HL-60/S4 (cell line): Measurements from ENCODE around the gene MAPK14.
"Not testable (repeated sequence)": the region's sequence is repeated elsewhere in the genome, so short reads cannot be mapped to it uniquely, and the experiment has no call there.

Experiments used
- in situ Hi-C: fragments of 300-500 bp; cut with MboI; formaldehyde crosslinking; loops from 2 replicates; pipeline ENCODE4 v1.14.3; 2022; ENCODE audit warnings: low sequenced_read_pairs

Gene MAPK14

DNA sequence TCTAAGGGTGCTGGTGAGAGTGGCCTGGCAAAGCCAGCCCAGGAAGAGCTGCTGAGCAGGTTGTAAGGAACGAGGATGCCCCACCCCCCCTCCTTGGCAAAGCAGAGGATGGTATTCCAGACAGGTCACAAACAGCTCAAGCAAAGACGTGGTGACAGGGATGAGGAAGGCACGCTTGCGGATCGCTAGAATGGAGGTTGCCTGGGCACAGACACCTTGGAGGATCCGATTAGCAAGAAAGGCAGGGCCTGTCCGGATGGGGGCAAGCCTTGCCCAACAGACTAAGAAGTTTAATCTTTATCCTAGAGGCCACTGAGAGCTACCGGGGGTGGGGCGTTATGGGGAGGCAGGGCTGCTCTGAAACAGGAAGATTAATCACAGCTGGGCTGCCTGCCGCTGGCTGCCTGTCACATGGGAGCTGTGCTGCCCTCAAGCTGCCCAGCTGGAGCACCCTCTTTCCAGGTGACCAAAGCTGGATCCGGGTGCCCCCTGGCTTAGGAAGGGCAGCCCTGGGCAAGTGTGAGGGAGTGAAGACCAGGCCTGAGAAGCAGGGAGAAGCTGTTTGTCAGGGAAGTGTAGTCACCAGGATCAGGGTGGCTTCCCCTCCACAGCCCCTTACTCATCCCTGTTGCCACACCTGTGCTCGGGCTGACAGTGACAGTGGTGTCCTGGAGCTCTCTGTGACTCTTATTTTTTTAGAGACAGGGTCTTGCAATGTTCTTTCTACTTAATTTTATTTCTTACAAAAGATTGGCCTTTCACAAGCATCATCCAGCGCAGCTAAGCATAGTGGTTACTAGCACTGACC lies 93.6 kb downstream of the MAPK14 start:
- in situ Hi-C loops, result loop anchor here (5.0 kb wide), 1 partner anchor 236 kb away; no protein-coding TSS in a partner anchor

DNA sequence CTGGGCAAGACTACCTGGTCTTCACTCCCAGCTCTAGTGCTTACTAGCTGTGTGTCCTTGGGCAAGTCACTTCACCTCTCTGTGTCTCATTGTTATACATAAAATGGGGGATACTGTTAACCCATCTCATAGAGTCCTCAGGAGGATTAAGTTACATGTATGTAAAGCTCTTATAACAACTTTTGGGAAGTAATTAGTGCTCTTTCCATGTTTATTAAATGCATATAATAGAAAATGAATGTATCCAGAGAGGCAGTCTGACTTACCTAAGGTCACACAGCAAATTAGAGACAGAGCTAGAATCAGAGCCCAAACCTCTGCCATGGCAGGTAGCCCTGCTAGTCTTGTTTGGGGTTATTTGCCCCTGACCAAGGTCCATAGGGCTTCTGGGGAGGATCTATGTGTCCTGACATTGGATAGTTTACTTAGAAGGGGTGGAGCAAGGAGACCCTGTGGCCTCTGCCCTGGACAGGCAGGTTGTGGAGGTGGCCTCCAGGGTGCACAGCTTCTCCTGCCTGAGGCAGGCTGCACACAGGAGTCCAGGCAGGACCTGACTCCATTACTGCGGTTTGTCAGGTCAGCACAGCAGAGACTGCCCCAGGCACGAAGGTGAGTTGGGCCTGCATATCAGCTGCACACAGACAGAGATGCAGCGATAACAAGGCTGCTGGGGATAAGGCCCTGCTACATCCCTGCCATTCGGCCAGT lies 94.3 kb downstream of the MAPK14 start:
- in situ Hi-C loops, result loop anchor here (5.0 kb wide), 1 partner anchor 235 kb away; no protein-coding TSS in a partner anchor

DNA sequence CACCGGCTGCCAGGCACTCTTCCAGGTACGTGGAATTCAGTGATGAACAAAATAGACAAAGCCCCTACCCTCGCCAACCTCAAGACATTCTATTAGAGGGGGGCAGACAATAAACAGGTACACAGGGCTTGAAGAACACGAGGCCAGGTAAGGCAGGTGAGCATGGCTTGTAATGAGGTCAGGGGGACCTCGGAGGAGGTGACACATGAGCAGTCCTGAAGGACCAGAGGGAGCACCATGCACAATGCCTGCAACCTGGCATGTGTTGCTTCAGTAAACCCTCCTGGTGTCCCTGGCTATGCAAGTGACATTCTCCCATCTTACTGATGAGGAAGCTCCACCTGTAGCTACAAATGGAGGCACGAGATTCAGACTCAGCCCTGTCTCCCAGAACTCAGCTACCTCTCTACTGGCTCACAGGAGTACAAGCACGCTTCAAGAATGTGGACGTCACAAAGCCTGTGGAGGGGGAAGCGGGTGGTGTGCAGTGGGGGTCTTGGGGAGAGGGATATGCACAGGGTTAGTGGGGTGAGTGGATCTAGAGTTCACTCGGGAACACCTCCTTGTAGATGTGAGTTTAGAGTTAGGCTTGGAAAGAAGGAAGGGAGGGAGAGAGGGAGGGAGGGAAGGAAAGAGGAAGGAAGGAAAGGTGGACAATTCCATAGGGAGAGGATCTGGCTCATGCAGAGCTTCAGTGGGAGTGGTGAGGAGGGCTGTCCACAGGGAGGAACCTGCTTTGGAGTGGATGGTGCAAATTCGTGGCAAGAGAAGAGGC lies 95.1 kb downstream of the MAPK14 start:
- in situ Hi-C loops, result loop anchor here (5.0 kb wide), 1 partner anchor 235 kb away; no protein-coding TSS in a partner anchor

DNA sequence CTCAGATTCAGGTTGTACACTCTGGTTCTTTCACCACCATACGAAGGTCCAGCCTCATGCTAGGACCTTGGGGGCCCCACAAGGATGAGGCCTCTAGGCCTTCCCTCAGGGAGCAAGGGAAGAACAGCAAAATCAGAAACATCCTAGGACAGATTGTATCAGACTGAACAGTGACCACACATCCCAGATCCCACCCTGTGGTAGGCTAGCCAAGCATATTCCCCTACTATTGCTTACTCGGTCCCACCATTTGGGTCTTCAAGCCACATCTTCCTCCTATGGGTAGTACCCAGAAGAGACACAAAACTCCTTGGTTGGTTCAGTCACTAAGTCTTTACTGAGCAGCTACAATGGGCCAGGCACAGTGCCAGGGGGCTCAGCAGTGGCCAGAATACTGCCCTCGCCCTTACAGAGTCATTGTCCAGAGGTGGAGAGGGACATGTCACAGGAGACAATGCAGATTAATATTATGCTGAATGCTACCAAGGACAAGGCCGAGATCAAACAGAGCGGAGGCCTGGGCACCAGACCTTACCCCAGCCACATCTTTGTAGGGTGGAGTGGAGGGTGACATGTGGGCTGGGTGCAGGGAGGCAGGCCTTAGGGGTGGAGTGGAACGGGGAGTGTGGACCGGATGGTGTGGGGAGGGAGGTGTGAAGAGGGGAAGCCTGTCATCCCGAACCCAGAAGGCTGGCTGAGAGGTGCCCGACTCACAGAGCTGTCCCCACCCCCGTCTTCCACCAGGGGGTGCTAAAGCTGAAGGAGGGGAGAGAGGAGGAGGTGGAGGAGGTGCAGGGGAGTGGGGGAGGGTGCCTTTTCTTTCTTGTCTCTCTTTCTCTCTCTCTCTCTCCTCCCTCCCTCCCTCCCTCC lies 95.9 kb downstream of the MAPK14 start:
- in situ Hi-C loops, result loop anchor here (5.0 kb wide), 1 partner anchor 234 kb away; no protein-coding TSS in a partner anchor

DNA sequence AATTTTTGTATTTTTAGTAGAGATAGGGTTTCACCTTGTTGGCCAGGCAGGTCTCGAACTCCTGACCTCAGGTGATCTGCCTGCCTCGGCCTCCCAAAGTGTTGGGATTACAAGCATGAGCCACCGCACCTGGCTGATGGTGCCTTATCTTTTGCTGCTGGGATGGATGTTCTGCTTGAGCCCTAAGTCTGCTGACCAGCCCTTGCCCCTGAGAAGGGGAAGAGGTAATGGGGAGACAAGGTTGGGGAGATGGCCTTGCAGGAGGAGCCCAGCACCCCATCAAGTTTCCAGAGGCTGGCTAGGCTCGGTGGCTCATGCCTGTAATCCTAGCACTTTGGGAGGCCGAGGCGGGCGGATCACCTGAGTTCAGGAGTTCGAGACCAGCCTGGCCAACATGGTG lies 96.7 kb downstream of the MAPK14 start:
- in situ Hi-C loops, result loop anchor here (5.0 kb wide), 1 partner anchor 233 kb away; no protein-coding TSS in a partner anchor

DNA sequence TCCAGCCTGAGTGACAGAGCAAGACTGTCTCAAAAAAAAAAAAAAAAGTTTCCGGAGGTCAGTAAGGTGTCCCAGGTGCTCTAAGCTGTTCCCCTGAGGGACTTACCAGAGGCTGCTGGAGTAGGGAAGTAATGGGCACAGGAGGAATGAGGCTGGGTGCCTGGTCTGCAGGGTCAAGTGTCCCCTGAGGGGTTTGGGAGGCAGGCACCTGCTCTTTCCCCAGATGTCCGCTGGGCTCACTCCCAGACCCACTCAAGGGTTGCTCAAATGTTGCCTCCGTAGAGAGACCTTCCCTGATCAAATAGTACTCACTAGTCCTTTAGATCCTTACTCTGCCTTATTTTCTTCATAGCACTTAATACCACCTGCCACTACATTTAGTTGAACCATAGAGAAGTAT lies 97.3 kb downstream of the MAPK14 start:
- in situ Hi-C loops, result loop anchor here (5.0 kb wide), 1 partner anchor 232 kb away; no protein-coding TSS in a partner anchor

DNA sequence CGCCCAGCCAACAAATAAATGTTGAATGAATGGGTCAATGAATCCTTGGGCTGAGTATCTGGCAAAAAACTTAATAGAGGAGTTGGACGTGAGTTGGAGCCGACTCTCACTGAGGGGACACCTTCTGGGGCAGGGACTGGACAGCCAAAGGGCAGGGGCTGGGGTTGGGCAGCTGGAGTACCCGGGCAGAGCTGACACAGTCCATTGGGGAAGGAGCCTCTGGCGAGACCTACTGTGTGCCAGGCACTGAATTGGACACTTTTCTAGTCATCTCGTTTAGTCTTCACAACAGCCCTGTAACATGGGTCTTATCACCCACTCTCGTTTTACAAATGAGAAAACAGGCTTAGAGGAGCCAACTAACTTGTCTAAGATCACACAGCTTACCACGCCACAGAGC lies 98.0 kb downstream of the MAPK14 start:
- in situ Hi-C loops, result no loop called here

DNA sequence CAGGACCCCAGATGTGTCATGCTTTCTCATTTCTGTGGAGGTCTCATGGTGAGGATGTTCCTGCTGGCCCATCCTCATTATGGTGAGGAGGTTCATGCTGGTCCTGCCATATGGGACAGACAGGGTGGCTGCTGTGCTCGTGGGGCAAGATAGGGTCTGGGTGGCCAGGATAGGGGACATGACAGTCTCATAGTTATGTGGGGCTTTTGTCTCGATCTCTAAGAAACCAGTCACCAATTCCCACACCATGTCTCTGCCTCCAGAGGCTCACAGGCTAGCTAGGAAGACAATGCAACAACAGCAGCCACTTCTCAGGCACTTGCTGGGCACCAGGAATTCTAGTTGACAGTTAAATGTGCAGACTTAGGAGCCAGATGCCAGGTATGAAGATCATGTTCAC lies 98.5 kb downstream of the MAPK14 start:
- in situ Hi-C loops, result no loop called here

DNA sequence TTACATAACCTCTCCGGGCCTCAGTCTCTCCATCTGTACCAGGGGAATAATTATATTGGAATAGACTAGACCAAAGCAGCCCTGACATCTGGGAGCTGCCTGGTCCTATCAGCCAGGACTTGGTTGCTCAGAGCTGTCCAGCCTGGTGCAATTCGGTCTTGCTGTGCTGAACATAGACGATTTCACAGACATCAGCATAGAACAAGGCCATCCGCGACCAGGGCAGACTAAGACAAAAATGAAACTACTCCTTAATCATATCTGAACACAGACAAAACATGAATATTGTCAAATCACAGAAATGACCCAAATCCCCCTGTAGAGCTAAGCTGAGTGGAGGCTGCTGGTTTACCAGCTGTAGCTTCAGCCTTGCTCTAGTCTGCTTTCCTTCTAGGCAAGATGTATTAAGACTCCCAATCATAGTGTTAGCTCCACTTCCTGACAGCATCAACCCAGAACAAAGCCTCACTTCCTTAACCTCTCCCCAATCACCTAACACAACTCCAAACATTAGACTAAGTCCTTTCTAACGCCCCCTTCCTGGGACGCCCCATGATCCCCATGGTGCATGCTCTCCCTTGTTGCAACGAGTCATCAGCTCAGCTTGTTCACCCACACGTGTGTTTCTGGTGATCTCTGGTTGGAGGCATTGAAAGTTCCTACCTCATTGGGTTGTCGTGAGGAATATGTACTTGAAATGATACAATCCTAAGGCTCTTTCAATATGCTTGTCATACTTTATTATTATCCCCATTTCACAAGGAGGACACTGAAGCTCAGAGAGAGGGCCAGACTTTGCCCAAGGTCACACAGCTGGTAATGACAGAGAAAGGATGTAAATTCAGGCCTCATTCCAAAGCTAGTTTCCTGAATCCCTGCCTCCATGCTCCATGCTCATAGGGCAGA lies 99.2 kb downstream of the MAPK14 start:
- in situ Hi-C loops, result no loop called here

DNA sequence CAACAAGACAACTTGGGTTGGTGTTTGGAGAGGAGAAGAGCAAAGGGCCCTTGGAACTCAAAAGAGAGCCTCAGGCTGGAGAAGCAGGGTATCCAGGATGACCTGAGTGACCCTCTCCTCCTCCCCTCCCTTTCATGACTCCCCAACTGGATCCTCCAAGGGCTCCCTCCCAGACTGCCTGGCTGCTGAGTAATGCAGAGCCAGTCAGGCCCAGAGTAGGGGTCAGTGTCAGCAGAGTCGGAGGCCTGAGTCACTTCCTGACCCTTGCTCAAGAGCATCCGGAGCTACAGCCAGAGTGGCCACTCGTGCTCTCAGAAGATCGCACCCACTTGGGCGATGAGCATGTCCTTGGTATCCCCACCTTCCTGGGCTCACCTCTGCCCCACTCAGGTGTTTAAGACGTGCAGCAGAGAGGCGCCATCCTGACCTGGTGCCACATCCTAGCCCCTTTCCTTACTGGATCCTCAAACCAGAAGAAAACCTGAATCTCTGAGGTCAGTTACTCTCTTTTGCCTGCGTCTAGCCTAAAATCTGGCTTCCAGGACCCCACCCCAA lies 99.9 kb downstream of the MAPK14 start:
- in situ Hi-C loops, result no loop called here

DNA sequence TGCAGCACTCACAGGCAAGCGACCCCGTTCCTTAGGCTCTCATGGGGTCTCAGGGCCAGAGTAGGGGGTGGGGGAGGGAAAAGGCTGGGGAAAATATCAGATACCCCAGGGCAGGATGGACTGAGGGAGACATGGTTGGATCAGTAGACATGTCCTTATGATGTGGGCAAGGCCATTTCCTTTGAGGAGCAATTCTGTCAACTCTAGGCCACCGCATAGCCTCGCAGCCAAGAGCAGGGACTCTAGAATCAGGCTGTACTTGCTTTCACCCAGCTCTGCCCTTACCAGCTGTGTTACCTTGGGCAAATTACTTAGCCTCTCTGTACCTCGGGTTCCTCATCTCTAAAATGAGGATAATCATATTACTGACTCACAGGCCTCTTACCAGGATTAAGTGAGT lies 100.5 kb downstream of the MAPK14 start:
- in situ Hi-C loops, result no loop called here

DNA sequence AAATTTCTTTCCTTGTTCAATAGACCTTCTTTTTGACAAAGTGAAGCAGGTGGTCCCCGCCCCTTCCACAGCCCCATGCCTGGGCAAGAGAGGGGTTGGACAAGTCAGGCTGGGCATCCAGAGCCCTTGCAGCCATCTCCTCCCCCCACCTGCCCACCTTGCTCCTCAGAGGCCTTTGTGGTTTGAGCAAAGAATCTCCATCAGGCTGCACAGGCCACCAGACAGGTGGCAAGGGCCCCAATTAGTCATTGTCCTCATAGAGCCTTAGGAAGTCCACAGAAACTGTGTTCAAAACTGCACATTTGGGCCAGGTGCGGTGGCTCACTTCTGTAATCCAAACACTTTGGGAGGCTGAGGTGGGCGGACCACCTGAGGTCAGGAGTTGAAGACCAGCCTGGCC lies 101.2 kb downstream of the MAPK14 start:
- in situ Hi-C loops, result no loop called here

DNA sequence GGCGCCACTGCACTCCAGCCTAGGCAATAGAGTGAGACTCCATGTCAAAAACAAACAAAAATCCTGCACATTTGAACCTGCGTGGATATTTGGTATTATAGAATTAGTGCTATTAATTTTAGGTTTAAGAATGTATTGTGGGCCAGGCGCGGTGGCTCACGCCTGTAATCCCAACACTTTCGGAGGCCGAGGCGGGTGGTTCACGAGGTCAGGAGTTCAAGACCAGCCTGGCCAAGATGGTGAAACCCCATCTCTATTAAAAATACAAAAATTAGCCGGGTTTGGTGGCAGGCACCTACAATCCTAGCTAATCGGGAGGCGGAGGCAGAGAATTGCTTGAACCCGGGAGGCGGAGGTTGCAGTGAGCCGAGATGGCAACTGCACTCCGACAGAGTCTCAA lies 101.7 kb downstream of the MAPK14 start:
- in situ Hi-C loops, result not testable (repeated sequence)

DNA sequence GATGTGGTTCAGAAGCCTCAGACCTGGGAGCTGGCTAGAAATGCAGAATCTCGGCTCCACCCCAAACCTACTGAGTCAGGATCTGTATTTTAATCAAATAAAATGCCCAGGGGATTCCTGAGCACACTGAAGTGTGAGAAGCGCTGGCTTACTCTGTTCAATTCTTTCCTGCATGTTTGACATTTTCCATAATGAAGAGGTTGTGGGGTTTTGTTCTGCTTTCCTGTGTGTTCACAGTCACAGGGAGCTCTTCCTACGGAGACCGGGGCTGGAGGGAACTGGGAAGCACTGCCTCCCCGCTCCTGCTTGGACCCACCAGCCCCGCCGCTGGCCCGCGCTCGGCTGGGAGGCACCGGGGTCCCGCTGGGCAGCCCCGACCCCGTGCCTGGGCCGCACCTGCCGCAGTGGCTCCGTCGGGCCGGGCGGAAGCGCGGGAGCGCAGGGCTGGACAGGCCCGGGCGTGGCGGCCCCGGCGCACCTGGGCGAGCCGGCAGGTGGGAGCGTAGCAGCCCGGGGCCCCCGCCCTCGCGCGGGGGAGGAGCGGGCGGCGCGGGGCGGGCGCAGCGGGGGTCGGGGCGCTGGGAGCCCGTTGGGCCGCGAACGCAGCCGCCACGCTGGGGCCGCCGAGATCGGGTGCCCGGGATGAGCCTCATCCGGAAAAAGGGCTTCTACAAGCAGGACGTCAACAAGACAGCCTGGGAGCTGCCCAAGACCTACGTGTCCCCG lies 102.5 kb downstream of the MAPK14 start, which contains the start of gene MAPK13:
Gene MAPK13 (plus strand): TSS at position 573 of the 726 bp plus-strand sequence. CDS start 70 bp downstream, at position 643.
- in situ Hi-C loops, result no loop called here

DNA sequence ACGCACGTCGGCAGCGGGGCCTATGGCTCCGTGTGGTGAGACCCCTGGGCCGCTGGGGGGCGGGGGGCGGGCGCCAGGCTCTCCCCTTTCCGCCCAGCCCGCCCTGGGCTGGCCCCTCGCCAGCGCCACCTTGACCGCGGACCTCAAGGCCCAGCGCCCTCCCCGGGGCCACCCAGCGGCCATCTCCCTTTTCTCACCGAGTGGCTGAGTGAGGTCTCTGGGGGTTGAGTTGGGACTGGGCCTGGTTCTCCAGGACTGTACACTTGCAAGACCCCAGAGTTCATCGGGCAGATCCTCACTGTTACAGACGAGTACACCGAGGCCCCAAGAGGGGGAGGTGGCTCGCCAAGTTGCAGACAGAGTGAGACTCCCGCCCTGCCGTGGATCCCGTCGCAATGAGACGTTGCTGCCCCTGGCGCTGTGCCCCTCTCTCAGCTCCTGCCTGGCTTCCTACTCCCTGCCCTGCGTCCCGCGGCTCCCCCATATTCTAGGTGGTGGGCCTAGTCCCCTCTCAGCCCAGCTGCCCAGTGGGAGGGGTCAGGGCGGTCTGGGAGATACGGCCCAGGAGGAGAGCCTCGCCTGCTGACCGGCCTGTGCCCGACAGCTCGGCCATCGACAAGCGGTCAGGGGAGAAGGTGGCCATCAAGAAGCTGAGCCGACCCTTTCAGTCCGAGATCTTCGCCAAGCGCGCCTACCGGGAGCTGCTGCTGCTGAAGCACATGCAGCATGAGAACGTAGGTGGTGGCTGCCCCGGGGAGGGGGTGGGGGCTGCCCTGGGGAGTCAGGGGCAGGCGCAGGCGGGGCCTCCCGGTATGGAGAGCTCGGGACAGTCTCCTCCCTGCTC lies 103.3 kb downstream of the MAPK14 start:
- in situ Hi-C loops, result no loop called here

DNA sequence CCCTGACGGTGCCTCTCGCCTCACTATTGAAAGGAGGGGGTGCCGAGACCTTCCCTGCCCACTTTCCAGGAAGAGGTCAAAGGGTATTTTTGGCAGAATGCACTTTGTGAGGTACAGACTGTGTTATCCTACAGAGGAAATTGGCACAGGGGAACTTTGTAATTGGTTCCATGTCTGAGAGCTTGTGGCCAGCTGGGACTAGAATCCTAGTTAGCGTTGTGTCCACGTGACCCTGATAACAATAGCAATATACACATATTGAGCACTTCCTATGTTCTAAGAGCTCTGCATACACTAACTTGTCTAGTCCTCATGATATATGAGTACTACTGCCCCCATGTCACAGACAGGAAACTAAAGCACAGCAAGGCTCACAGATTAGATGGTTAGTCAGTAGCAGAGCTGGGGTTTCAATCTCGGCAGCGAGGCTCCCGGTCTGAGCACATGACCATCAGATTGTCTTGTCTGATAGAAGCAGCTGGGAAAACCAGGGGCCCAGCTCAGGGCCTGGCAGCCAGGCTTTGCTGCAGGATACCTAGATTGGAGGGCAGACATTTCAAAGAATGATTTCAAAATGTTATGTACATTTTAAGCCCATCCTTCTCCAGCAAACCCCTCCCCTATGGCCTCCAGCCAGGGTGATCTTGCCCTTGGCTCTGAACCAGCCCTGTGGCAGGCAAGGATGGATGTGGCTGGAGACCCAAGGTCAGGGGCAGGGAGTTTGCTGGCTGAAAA lies 104.1 kb downstream of the MAPK14 start:
- in situ Hi-C loops, result no loop called here
